Kidney tubule cell (primary cell): ENCODE data around the gene RENBP.
A peak's percentile ranks its signal among the peaks of the same experiment; 100 is the strongest.

ENCODE experiments used
- DNase-seq: peaks from one replicate; pipeline ENCODE4 v3.0.0-alpha.2; 2018; ENCODE audit warnings: low spot score

The RENBP gene

DNA sequence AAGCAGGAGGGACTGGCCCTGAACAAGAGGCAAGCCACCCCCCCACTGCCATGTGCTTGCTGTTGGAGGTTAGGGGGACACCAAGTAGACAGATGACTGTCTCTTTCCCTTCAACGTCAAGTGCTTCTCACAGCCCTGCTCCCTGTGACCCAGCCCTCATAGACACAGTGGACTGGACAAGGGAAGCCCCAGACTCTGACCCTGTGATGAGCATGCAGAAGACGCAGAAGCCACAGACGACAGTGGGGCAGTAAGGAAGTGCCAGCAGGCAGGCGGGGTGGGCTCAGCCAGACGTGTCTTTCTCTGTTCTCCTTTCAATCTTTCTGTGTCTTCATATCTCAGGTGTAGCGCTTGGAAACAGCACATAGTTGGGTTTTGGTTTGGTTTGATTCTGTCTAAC lies 56.1 kb downstream of the RENBP start:
- DNase-seq: no peak

DNA sequence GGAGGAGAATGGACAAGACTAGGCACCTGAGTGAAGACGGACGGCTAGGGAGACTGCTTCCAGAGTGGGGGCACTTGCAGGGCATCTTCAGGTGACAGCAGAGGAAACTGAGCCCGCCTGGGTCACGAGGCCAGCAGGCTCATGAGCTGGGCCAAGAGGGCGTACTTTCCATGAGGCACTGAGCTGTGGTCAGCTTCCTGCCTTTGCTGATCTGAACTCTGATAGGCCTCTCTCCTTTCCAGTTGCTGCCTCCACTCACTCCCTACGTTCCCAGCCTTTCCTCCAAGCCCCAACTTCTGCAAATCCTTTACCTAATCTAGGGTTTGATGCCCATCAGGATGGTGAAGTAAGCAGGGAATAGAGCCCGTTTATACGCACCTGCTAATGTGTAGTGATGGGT lies 57.1 kb downstream of the RENBP start:
- no peak for DNase-seq

DNA sequence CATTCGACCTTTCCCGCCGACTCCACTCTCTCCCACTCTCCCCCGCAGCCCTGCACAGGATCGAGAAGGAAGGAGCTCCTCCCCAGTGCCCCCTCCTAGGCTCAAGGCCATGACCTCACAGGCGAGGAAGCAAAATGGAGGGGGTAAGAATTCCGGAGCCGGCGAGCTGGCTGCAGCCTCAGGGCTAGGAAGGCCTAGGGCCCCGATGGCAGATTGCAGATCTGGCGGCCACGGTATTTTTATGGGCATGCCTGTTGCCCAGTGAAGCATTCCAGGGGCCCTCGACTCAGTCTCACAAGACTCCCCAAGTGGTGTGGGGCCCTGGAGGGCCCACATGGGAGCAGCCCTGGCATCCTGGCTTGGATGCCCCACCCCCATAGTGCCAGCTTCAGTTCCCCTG lies 57.5 kb downstream of the RENBP start:
- peak; percentile 76 for DNase-seq

DNA sequence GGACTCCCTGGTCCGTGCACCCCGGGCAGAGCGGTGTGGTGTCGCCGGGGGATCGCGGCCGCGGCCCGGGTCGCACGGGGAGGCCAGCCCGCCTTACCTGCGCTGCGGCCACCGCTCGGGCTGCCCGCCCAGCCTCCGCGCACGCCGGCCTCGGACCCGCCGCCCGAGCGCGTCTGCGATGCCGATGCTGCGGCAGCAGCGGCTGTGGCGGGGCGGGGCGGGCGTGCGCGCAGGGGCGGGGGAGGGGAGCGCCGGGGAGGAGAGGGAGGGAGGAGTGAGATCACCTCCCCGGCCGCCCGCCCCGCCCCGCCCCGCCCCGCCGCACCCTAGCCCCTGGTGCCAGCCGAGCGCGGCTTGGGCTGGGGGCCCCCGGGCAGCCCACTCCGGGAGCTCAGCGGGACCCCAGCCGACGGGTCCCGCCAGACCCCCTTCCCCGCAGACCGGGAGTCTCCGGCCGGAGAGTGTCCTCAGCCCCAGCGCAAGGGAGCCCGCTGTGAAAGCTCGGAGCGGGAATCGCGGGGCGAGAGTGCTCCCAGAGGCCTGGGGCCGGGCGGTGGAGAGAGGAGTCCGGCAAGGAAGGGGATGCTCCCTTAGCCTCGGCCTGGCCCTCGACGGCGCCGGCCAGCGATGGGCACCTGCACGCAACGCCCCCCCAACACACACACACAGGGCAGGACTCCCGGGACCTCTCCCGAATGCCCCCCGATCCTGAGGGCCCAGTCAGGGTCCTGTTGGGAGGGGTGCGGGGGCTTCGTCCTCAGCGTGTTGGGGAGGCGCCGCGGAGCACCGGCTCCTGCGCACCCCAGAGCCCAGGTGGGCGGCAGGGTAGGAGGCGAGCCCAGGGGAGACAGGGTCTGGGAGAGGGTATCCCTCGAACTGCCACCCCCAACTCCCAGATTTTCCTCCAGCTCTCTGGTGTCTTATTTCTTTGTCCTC lies 58.2 kb downstream of the RENBP start, which contains the start of gene L1CAM:
L1CAM (minus strand) TSS at position 206 of the 936 bp plus-strand sequence. CDS start 10,337 bp downstream, outside the sequence.
- DNase-seq: peak; percentile 35
